ENCODE measurements around the gene MYH10.

DNA sequence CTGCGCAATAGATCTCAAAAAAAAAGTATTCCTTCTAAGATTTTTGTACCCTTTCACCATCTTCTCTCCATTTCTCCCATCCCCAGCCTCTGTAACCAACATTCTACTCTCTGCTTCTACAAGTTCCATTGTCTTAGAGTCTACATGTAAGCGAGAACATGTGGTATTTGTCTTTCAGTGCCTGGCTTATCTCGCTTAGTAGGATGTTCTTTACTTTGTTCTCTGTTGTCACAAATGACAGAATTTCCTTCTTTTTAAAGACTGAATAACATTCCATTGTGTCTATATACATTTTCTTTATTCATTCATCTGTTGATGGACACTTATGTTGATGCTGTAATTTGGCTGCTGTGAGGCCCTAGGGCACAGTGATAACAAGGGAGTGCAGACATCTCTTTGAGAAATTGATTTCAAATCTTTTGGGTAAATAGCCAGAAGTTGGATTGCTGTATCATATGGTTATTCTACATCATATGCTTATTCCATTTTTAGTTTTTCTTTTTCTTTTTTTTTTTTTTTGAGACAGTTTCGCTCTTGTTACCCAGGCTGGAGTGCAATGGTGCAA lies 37.7 kb upstream of the MYH10 start:
- TF ChIP-seq EZH2 (IDR thresholded peaks at IDR 0.05; ENCODE audit: insufficient read depth, poor library complexity, severe bottlenecking) (no peak), EZH2phosphoT487 (IDR thresholded peaks at IDR 0.05; ENCODE audit: insufficient read depth, low read depth) (no peak)
